AG04449 (cell line): ENCODE measurements around the gene FPGS.
"Not testable (repeated sequence)": the region's sequence is repeated elsewhere in the genome, so short reads cannot be mapped to it uniquely, and the experiment has no call there.

Experiments used
- CTCF ChIA-PET: fragments of 350-600 bp; formaldehyde crosslinking; extraction: SDS; loops from one replicate; lab custom pipeline; 2021; ENCODE audit warnings: antibody characterized with exemption; lab: Yijun Ruan, JAX
- POLR2A ChIA-PET: fragments of 400-600, 350-600 bp; formaldehyde crosslinking; extraction: SDS; loops from one replicate; lab custom pipeline; 2020; ENCODE audit warnings: antibody characterized with exemption, inconsistent platforms; lab: Yijun Ruan, JAX
- DNase-seq: peaks from one replicate; pipeline ENCODE4 v3.0.0-alpha.2; 2010; ENCODE audit warnings: low read depth, low spot score
- H3K4me3 ChIP-seq: 2 replicates; pipeline ENCODE4 v1.5.1; 2011; ENCODE audit warnings: low read depth, mild to moderate bottlenecking, control low read depth, low read length
- TF ChIP-seq, protein P1 (sequence below): IDR thresholded peaks from one replicate; pipeline ENCODE4 v1.5.1; 2011; ENCODE audit warnings: mild to moderate bottlenecking, moderate library complexity, low read length, control low read depth, inconsistent platforms; ENCODE audit not compliant: insufficient read depth; ENCODE audit errors: missing control alignments

Gene FPGS

DNA sequence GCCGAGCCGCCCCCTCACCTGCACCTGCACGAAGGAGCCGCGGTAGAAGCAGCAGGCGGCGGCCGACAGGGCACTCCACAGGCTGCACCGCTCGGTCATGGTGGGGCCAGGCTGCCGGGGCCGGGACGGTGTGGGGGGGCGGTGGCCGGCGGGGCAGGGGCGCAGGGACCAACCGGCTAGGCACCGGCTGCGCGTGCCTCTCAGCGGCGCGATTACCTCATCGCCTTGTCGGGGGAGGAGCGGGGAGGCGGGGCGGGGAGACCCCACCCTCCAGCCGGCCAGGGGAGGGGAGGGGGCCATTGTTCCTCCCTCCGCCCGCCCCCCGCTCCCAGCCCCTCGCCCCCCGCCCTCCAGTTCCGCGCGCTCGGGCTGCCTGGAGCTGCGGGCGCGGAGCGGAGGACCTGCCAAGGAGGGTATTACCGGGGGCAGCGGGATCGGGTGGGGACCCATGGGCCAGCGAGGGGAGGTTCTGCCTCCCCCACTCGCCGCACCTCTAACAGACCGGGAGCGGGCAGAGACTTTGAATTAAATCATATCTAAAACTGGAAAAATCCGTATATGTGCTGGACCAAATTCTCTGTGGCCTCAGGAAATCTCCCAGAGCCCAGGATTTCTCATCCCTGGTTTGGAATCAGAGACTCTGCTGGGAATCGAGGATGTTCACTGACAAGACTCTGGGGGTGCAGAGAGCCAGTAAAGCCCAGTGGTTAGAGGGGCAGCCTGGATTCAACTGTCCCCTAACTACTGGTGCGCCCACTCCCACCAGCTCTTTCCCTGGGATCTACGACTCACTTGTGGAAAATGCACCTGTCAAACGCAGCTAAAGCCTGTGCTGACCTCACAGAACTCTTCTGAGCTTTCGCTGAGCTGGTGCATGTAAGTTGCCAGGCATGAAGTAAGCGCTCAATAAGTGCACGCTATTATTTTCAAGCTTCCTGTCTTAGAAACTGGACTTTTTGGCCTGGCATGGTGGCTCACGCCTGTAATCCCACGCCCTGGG is 47.3 kb upstream of the FPGS start:
- ChIA-PET POLR2A (no interaction called here), CTCF (interaction anchor here (1.0 to 1.4 kb wide), 3 partner anchors 12 to 21 kb away, joined by 3 to 4 read pairs (median 3); partner anchors contain the start of gene TOR2A)
- H3K4me3 ChIP-seq: no peak overlapping the region
- DNase-seq: no peak
- TF ChIP-seq, protein P1, sequence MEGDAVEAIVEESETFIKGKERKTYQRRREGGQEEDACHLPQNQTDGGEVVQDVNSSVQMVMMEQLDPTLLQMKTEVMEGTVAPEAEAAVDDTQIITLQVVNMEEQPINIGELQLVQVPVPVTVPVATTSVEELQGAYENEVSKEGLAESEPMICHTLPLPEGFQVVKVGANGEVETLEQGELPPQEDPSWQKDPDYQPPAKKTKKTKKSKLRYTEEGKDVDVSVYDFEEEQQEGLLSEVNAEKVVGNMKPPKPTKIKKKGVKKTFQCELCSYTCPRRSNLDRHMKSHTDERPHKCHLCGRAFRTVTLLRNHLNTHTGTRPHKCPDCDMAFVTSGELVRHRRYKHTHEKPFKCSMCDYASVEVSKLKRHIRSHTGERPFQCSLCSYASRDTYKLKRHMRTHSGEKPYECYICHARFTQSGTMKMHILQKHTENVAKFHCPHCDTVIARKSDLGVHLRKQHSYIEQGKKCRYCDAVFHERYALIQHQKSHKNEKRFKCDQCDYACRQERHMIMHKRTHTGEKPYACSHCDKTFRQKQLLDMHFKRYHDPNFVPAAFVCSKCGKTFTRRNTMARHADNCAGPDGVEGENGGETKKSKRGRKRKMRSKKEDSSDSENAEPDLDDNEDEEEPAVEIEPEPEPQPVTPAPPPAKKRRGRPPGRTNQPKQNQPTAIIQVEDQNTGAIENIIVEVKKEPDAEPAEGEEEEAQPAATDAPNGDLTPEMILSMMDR: no peak

- DNase-seq: no peak
- TF ChIP-seq, protein P1: no peak
- no peak overlapping the region for H3K4me3 ChIP-seq
- POLR2A ChIA-PET: no interaction called here
- CTCF ChIA-PET: interaction anchor here (1.4 kb wide), 1 partner anchor 21 kb away, joined by 4 read pairs; the partner anchor contains the start of gene TOR2A
Observed at GRCh38 chr9:127756233-127756632, 46.4 kb upstream of the FPGS start.

GRCh38 chr9:127756776-127757175 is 45.9 kb upstream of the FPGS start:
- DNase-seq, POLR2A ChIA-PET, H3K4me3 ChIP-seq: not testable (repeated sequence)
- CTCF ChIA-PET: interaction anchor here (0.8 to 1.4 kb wide), 2 partner anchors 22 to 115 kb away, joined by 4 to 5 read pairs; partner anchors contain the start of gene TOR2A

DNA sequence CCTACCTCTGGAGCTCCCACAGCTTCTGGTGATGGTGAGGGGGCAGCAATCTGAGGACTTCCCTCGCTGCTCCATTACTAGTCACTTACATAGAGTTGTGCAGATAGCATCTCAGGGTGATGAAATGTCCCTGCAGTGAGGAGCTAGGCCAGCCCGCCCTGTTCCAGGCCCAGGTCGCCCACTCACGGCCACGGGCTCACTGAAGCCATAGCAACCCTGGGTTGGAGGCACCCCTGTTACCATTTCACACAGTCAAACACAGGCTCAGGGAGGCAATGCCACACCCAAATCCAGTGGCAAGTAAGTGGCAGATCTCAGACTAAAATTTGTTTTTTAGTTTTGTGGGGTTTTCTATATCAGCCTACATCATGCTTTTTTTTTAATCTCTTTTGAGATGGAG is 43.8 kb upstream of the FPGS start:
- no peak overlapping the region for H3K4me3 ChIP-seq
- CTCF ChIA-PET: interaction anchor here (1.0 to 1.3 kb wide), 2 partner anchors 26 kb away, joined by 3 read pairs; no protein-coding TSS in a partner anchor
- DNase-seq: no peak
- TF ChIP-seq, protein P1: no peak
- POLR2A ChIA-PET: interaction anchor here (1.9 kb wide), 1 partner anchor 24 kb away, joined by 6 read pairs; the partner anchor contains the start of gene TOR2A

GRCh38 chr9:127761061-127761460 is 41.6 kb upstream of the FPGS start:
- CTCF ChIA-PET: interaction anchor here (1.4 kb wide), 1 partner anchor 26 kb away, joined by 5 read pairs; the partner anchor contains the start of gene TOR2A
- POLR2A ChIA-PET: interaction anchor here (0.5 kb wide), 1 partner anchor 14 kb away, joined by 5 read pairs; no protein-coding TSS in a partner anchor

DNA sequence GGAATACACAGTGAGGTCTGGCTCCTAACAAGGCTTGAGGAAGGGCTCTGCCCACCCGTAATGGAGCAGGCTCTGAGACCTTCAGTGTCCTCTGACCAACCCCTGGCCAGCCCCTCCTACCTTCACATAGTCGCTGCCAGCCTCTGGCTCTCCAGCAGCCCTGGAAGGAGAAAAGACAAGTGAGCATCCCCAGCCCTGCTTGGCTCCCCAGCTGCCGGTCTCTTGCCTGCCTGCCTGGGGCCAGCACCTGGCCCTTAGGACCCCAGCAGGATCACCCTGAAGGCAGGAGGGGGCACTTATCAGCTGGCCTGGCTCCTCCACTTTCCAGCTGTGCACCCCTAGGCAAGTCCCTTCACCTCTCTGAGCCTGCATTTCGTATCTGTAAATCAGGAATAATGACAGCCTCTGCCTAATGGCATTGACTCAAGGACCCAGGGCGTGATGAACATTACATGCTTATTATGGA is 41.2 kb upstream of the FPGS start:
- POLR2A ChIA-PET: interaction anchor here (0.5 kb wide), 1 partner anchor 14 kb away, joined by 5 read pairs; no protein-coding TSS in a partner anchor
- DNase-seq: no peak
- CTCF ChIA-PET: no interaction called here
- H3K4me3 ChIP-seq: no peak overlapping the region
- TF ChIP-seq, protein P1: no peak

More at GRCh38 chr9:127761061-127761460, 41.6 kb upstream of the FPGS start:
- TF ChIP-seq, protein P1: no peak
- no peak overlapping the region for H3K4me3 ChIP-seq
- DNase-seq: no peak
